ENCODE measurements around the gene NDUFS7.

The NDUFS7 gene

GRCh38 chr19:1373534-1374249 lies 10.0 kb upstream of the NDUFS7 start:
- H3K27ac ChIP-seq, result no peak overlapping the region

GRCh38 chr19:1374250-1374577 lies 9.5 kb upstream of the NDUFS7 start:
- no peak overlapping the region for H3K27ac ChIP-seq
- no peak for TF ChIP-seq ZFX (IDR thresholded peaks at IDR 0.05)
- TF ChIP-seq CTCF (conservative IDR thresholded peaks at IDR 0.05), result no peak

More at GRCh38 chr19:1373534-1374249, 10.0 kb upstream of the NDUFS7 start:
- TF ChIP-seq ZFX (IDR thresholded peaks at IDR 0.05) (no peak), CTCF (conservative IDR thresholded peaks at IDR 0.05) (no peak)

- TF ChIP-seq CTCF (conservative IDR thresholded peaks at IDR 0.05), result no peak
- TF ChIP-seq ZFX (IDR thresholded peaks at IDR 0.05), result no peak
- no peak overlapping the region for H3K27ac ChIP-seq
Observed at GRCh38 chr19:1376415-1376805, 7.3 kb upstream of the NDUFS7 start.

- TF ChIP-seq ZFX (IDR thresholded peaks at IDR 0.05) (no peak), CTCF (conservative IDR thresholded peaks at IDR 0.05) (no peak)
- H3K27ac ChIP-seq, result no peak overlapping the region
Observed at GRCh38 chr19:1377176-1377964, 6.3 kb upstream of the NDUFS7 start.

GRCh38 chr19:1377965-1378785 lies 5.5 kb upstream of the NDUFS7 start:
- TF ChIP-seq ZFX (IDR thresholded peaks at IDR 0.05) (no peak), CTCF (conservative IDR thresholded peaks at IDR 0.05) (no peak)
- no peak overlapping the region for H3K27ac ChIP-seq

GRCh38 chr19:1379126-1379905 lies 4.4 kb upstream of the NDUFS7 start:
- TF ChIP-seq CTCF (conservative IDR thresholded peaks at IDR 0.05), result no peak
- no peak for TF ChIP-seq ZFX (IDR thresholded peaks at IDR 0.05)
- H3K27ac ChIP-seq, result no peak overlapping the region
